ENCODE data around the gene CEP164. TPM values are rescaled to one million over a fixed set of nuclear protein-coding genes. Genes with fewer than 3 reads are reported as not detected.

CEP164 gene
- total RNA-seq, 1 donor from 2014 or later, result 20.3 TPM

DNA sequence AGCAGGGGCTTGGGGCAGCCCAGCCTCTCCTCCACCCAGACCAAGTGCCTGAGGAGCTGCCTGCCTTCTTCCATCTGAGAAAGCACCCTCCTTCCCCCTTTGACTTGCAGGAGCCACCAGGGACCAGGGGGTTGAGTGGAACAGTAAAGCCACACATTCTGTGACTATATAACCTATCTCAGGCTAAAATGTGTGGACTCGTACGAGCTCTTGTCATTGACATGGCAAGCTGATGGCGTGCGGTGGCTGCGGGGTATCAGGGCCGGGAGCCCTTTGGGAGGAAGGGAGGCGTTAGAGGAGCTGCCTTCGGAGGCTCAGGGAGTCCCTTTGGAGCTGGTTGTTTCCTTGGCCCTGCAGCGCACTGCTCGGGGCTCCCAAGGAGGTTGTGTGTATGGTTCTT, 84.5 kb downstream of the CEP164 start:
- Histone ChIP-seq H3K4me3 (ENCODE audit: low read depth, low read length) (no peak overlapping the region), H3K36me3 (ENCODE audit: control insufficient read depth, insufficient read depth, low read length) (peaks cover 13% of the 10 kb centered on the region), H3K27me3 (ENCODE audit: control insufficient read depth, insufficient read depth, low read length) (peaks cover 2% of the 10 kb centered on the region)
- FAIRE-seq, result no peak
- no peak for DNase-seq (ENCODE audit: low read depth)
- TF ChIP-seq, protein P1, sequence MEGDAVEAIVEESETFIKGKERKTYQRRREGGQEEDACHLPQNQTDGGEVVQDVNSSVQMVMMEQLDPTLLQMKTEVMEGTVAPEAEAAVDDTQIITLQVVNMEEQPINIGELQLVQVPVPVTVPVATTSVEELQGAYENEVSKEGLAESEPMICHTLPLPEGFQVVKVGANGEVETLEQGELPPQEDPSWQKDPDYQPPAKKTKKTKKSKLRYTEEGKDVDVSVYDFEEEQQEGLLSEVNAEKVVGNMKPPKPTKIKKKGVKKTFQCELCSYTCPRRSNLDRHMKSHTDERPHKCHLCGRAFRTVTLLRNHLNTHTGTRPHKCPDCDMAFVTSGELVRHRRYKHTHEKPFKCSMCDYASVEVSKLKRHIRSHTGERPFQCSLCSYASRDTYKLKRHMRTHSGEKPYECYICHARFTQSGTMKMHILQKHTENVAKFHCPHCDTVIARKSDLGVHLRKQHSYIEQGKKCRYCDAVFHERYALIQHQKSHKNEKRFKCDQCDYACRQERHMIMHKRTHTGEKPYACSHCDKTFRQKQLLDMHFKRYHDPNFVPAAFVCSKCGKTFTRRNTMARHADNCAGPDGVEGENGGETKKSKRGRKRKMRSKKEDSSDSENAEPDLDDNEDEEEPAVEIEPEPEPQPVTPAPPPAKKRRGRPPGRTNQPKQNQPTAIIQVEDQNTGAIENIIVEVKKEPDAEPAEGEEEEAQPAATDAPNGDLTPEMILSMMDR (IDR thresholded peaks at IDR 0.05; ENCODE audit: insufficient read depth, low read length, severe bottlenecking), result no peak

DNA sequence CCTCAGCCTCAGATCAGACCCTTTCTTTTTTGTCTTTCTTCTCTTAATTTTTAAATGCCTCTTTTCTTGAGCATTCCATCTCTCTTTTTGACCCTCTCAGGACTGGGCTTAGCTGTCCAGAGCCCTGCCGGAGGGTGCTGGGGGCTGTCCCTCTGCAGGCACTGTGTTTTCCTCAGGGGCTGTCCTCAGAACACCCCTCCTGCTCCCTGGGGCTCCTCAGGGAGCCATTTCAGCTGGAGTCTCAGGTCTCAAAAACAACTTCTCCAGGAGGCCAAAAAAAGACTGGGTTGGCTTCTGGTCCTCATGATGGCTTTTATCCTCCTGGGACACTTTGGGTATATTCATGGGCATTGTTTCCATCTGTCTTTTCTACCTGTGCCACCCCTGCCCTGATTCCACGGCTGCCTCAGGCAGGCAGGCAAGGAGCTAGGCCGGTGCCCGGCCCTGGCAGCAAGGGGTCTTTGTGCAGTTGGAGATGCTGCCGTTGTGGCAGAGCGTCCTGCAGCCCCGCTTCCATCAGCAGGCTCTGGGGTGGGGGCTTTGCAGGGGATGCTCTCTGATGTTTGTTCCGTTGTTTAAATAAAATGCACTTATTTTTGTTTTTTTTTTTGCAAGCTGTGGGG, 85.1 kb downstream of the CEP164 start:
- H3K36me3 ChIP-seq (ENCODE audit: control insufficient read depth, insufficient read depth, low read length), result peaks cover 13% of the 10 kb centered on the region
- FAIRE-seq (no peak), DNase-seq (ENCODE audit: low read depth) (no peak)
- no peak overlapping the region for H3K4me3 ChIP-seq (ENCODE audit: low read depth, low read length)
- peaks cover 2% of the 10 kb centered on the region for H3K27me3 ChIP-seq (ENCODE audit: control insufficient read depth, insufficient read depth, low read length)
- TF ChIP-seq, protein P1 (IDR thresholded peaks at IDR 0.05; ENCODE audit: insufficient read depth, low read length, severe bottlenecking), result no peak

DNA sequence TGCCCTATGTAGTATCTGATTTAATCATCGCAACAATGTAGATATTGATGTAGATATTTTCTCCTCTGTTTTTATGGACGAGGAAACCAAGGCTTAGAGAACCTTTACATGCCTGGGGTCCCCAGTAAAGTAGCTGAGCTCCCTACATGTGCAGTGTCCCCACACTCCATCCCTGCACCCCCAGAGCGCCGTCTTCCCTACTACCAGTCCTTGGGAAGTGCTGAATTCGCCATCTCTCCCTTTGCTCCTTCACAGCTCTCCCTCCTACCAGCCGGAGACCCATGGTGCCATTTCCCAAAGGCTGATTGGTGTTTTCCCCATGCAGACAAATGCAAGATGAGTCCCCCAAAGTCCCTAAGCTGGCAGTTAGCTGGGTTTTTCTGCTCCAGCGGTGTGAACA, 86.0 kb downstream of the CEP164 start:
- Histone ChIP-seq H3K4me3 (ENCODE audit: low read depth, low read length) (no peak overlapping the region), H3K27me3 (ENCODE audit: control insufficient read depth, insufficient read depth, low read length) (peaks cover 2% of the 10 kb centered on the region), H3K36me3 (ENCODE audit: control insufficient read depth, insufficient read depth, low read length) (peaks cover 7% of the 10 kb centered on the region)
- no peak for FAIRE-seq
- DNase-seq (ENCODE audit: low read depth), result no peak
- TF ChIP-seq, protein P1 (IDR thresholded peaks at IDR 0.05; ENCODE audit: insufficient read depth, low read length, severe bottlenecking), result no peak

DNA sequence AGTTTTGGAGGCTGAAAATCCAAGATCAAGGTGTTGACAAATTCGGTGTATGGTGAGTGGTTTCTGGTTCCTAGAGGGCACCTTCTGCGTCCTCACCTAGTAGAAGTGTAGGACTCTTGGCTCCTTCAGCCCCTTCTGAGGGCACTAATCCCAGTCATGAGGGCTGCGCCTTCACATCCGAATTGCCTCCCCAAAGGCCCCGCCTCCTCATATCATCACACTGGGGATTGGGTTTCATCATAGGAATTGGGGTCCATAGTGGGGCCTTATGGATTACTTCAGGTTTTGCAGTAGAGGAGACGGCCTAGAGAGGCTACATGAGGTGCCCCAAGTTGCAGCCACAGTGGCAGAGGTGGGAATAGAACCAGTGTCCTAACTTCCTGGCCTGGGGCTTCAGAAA, 87.1 kb downstream of the CEP164 start:
- TF ChIP-seq, protein P1 (IDR thresholded peaks at IDR 0.05; ENCODE audit: insufficient read depth, low read length, severe bottlenecking), result no peak
- peaks cover 7% of the 10 kb centered on the region for H3K36me3 ChIP-seq (ENCODE audit: control insufficient read depth, insufficient read depth, low read length)
- FAIRE-seq (no peak), DNase-seq (ENCODE audit: low read depth) (no peak)
- no peak overlapping the region for H3K4me3 ChIP-seq (ENCODE audit: low read depth, low read length)
- H3K27me3 ChIP-seq (ENCODE audit: control insufficient read depth, insufficient read depth, low read length), result peaks cover 2% of the 10 kb centered on the region

DNA sequence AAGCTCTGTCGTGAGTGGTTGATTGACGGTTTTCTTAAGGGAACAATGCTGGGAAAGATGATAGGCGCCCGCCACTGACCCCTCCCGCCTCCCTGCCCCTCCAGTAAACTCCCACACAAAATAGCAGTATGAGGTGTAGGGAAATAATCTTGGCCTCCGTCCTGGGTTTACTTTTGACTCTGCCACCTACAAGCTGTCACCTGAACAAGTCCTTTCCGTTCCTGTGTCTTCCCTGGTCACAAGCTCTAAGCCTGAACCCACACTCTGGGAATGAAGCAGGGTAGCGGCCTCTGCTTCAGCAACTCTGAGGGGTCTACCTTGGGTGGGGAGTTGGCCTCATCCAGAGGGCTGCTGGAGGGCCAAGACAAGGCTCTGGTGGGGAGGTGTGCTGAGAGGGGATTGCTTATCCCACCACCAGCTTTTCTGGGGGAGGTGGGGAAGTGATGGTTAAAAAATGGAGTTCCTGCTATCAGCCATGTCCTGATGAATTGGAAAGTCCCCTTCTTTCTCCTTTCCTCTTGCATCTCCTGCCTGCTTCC, 87.8 kb downstream of the CEP164 start:
- peaks cover 6% of the 10 kb centered on the region for H3K36me3 ChIP-seq (ENCODE audit: control insufficient read depth, insufficient read depth, low read length)
- FAIRE-seq (no peak), DNase-seq (ENCODE audit: low read depth) (no peak)
- TF ChIP-seq, protein P1 (IDR thresholded peaks at IDR 0.05; ENCODE audit: insufficient read depth, low read length, severe bottlenecking), result no peak
- H3K4me3 ChIP-seq (ENCODE audit: low read depth, low read length), result no peak overlapping the region
- H3K27me3 ChIP-seq (ENCODE audit: control insufficient read depth, insufficient read depth, low read length), result peaks cover 2% of the 10 kb centered on the region

DNA sequence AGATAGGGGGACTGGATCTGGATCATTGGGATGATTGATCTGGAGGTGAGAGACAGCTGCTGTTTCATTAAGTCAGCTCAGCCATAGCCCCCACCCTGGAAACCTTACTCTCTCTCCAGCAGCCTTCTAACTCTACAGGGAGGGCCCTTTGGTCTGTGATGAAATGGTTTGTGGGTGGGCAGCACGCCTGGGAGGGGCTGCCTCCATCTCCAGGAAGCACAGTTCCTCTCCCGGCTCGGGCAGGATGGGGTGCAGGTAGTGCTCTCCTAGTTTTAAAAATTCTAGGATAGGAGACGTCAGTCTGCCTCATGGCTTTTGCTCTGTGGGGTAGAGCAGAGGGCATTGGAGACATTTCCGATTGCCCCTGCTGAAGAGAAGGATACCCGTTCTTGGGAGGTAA, 89.7 kb downstream of the CEP164 start:
- DNase-seq (ENCODE audit: low read depth), result no peak
- TF ChIP-seq, protein P1 (IDR thresholded peaks at IDR 0.05; ENCODE audit: insufficient read depth, low read length, severe bottlenecking), result no peak
- no peak for FAIRE-seq
- H3K36me3 ChIP-seq (ENCODE audit: control insufficient read depth, insufficient read depth, low read length), result no peaks in the 10 kb centered on the region
- no peak overlapping the region for H3K4me3 ChIP-seq (ENCODE audit: low read depth, low read length)
- peaks cover 4% of the 10 kb centered on the region for H3K27me3 ChIP-seq (ENCODE audit: control insufficient read depth, insufficient read depth, low read length)

All from bronchial epithelial cell (primary cell).